SU-DHL-6 (cell line): Measurements from ENCODE around the gene CAPN12.

Source experiments
- CTCF ChIP-seq: fragments of 200-600 bp; sonication (generic); IDR thresholded peaks from one replicate; pipeline ENCODE4 v1.5.1; 2017; ENCODE audit warnings: antibody characterized with exemption, mild to moderate bottlenecking, low read length, moderate library complexity; ENCODE audit not compliant: insufficient read depth, poor library complexity, severe bottlenecking
- EZH2phosphoT487 ChIP-seq: fragments of 200-600 bp; sonication (generic), shearing (Covaris generic); conservative IDR thresholded peaks from 2 replicates; pipeline ENCODE4 v1.6.1; 2018; ENCODE audit warnings: mild to moderate bottlenecking, antibody characterized with exemption, low read length, moderate library complexity, mixed read lengths

GRCh38 chr19:38737281-38737865 lies 6.9 kb downstream of the CAPN12 start:
- TF ChIP-seq CTCF (no peak), EZH2phosphoT487 (no peak)
